ENCODE data around the gene TMEM141. TPM values are rescaled to one million over a fixed set of nuclear protein-coding genes. Genes with fewer than 3 reads are reported as not detected.

The TMEM141 gene
- total and polyA plus RNA-seq, 2 experiments from 2014 or later: 51.7 to 59.4 TPM

GRCh38 chr9:136750526-136750925 lies 40.6 kb upstream of the TMEM141 start:
- H3K79me2 ChIP-seq (ENCODE audit: insufficient read depth): no peaks in the 10 kb centered on the region
- H3K4me1 ChIP-seq (ENCODE audit: insufficient read depth): no peaks in the 10 kb centered on the region
- TF ChIP-seq EZH2 (IDR thresholded peaks at IDR 0.05; ENCODE audit: insufficient read depth, poor library complexity, severe bottlenecking): no peak
- no peak for TF ChIP-seq EZH2phosphoT487 (IDR thresholded peaks at IDR 0.05; ENCODE audit: insufficient read depth, low read depth)
- no peaks in the 10 kb centered on the region for H3K9me2 ChIP-seq (ENCODE audit: insufficient read depth)
- H3K36me3 ChIP-seq (ENCODE audit: low read depth): no peaks in the 10 kb centered on the region
- no peak overlapping the region for H3K4me2 ChIP-seq (ENCODE audit: unreplicated experiment)
- no peaks in the 10 kb centered on the region for H3K9me3 ChIP-seq (ENCODE audit: low read depth)
- H4K20me1 ChIP-seq (ENCODE audit: insufficient read depth): no peaks in the 10 kb centered on the region
- H3K27me3 ChIP-seq (replicated peaks; ENCODE audit: insufficient read depth): no peaks in the 10 kb centered on the region; the same call in 1 of the 2 replicates
- 0 to 6% methylated on average over 2 of the region's 2 CpGs for WGBS, 2 experiments (ENCODE audit: low coverage in 1 of 2, low lambda C conversion rate in 2 of 2, missing lambda C conversion rate in 2 of 2)
- in situ Hi-C loops (cut with MboI): no loop called here
- no peak overlapping the region for H2AFZ ChIP-seq
- no peak overlapping the region for H3K9ac ChIP-seq
- H3K27ac ChIP-seq: no peak overlapping the region
- peak; percentile 62 for DNase-seq
- peaks cover 10% of the 10 kb centered on the region for H3F3A ChIP-seq (ENCODE audit: insufficient read depth)
- H3K4me3 ChIP-seq: no peak overlapping the region

- no peak for DNase-seq
- Histone ChIP-seq H3F3A (ENCODE audit: insufficient read depth) (peaks cover 10% of the 10 kb centered on the region), H3K27ac (no peak overlapping the region), H3K9me2 (ENCODE audit: insufficient read depth) (no peaks in the 10 kb centered on the region), H3K9ac (no peak overlapping the region), H3K4me1 (ENCODE audit: insufficient read depth) (no peaks in the 10 kb centered on the region), H3K36me3 (ENCODE audit: low read depth) (no peaks in the 10 kb centered on the region), H2AFZ (no peak overlapping the region), H3K9me3 (ENCODE audit: low read depth) (no peaks in the 10 kb centered on the region), H3K27me3 (replicated peaks; ENCODE audit: insufficient read depth) (no peaks in the 10 kb centered on the region), H3K4me3 (no peak overlapping the region), H4K20me1 (ENCODE audit: insufficient read depth) (no peaks in the 10 kb centered on the region), H3K4me2 (ENCODE audit: unreplicated experiment) (no peak overlapping the region), H3K79me2 (ENCODE audit: insufficient read depth) (no peaks in the 10 kb centered on the region)
- in situ Hi-C loops (cut with MboI): no loop called here
- TF ChIP-seq EZH2 (IDR thresholded peaks at IDR 0.05; ENCODE audit: insufficient read depth, poor library complexity, severe bottlenecking) (no peak), EZH2phosphoT487 (IDR thresholded peaks at IDR 0.05; ENCODE audit: insufficient read depth, low read depth) (no peak)
- 88 to 92% methylated on average over 1 of the region's 1 CpG for WGBS, 2 experiments (ENCODE audit: low coverage in 1 of 2, low lambda C conversion rate in 2 of 2, missing lambda C conversion rate in 2 of 2)
These were observed 39.9 kb upstream of the TMEM141 start for GRCh38 chr9:136751244-136751643.

GRCh38 chr9:136751814-136752213 lies 39.3 kb upstream of the TMEM141 start:
- Histone ChIP-seq H3K9me2 (ENCODE audit: insufficient read depth) (no peaks in the 10 kb centered on the region), H3K9me3 (ENCODE audit: low read depth) (no peaks in the 10 kb centered on the region), H3K4me1 (ENCODE audit: insufficient read depth) (no peaks in the 10 kb centered on the region), H3K27me3 (replicated peaks; ENCODE audit: insufficient read depth) (no peaks in the 10 kb centered on the region), H4K20me1 (ENCODE audit: insufficient read depth) (no peaks in the 10 kb centered on the region), H3F3A (ENCODE audit: insufficient read depth) (peaks cover 10% of the 10 kb centered on the region), H3K9ac (no peak overlapping the region), H3K79me2 (ENCODE audit: insufficient read depth) (no peaks in the 10 kb centered on the region), H3K36me3 (ENCODE audit: low read depth) (no peaks in the 10 kb centered on the region), H2AFZ (no peak overlapping the region), H3K27ac (no peak overlapping the region), H3K4me2 (ENCODE audit: unreplicated experiment) (no peak overlapping the region), H3K4me3 (no peak overlapping the region)
- in situ Hi-C loops (cut with MboI): no loop called here
- DNase-seq: no peak
- TF ChIP-seq EZH2 (IDR thresholded peaks at IDR 0.05; ENCODE audit: insufficient read depth, poor library complexity, severe bottlenecking) (no peak), EZH2phosphoT487 (IDR thresholded peaks at IDR 0.05; ENCODE audit: insufficient read depth, low read depth) (no peak)

- no peak for TF ChIP-seq EZH2 (IDR thresholded peaks at IDR 0.05; ENCODE audit: insufficient read depth, poor library complexity, severe bottlenecking)
- TF ChIP-seq EZH2phosphoT487 (IDR thresholded peaks at IDR 0.05; ENCODE audit: insufficient read depth, low read depth): no peak
- in situ Hi-C loops (cut with MboI): no loop called here
- Histone ChIP-seq H2AFZ (no peak overlapping the region), H3K4me1 (ENCODE audit: insufficient read depth) (no peaks in the 10 kb centered on the region), H3K4me2 (ENCODE audit: unreplicated experiment) (no peak overlapping the region), H3K9ac (no peak overlapping the region), H3K4me3 (no peak overlapping the region), H3K36me3 (ENCODE audit: low read depth) (no peaks in the 10 kb centered on the region), H3K9me2 (ENCODE audit: insufficient read depth) (no peaks in the 10 kb centered on the region), H4K20me1 (ENCODE audit: insufficient read depth) (no peaks in the 10 kb centered on the region), H3K79me2 (ENCODE audit: insufficient read depth) (no peaks in the 10 kb centered on the region), H3K9me3 (ENCODE audit: low read depth) (no peaks in the 10 kb centered on the region), H3F3A (ENCODE audit: insufficient read depth) (peaks cover 10% of the 10 kb centered on the region), H3K27me3 (replicated peaks; ENCODE audit: insufficient read depth) (no peaks in the 10 kb centered on the region), H3K27ac (no peak overlapping the region)
- no peak for DNase-seq
- 73 to 76% methylated on average over 30 of the region's 31 CpGs for WGBS, 2 experiments (ENCODE audit: low coverage in 1 of 2, low lambda C conversion rate in 2 of 2, missing lambda C conversion rate in 2 of 2)
These were observed 37.6 kb upstream of the TMEM141 start for GRCh38 chr9:136753371-136754058.

All from GM23248 (cell line).